ENCODE measurements around the gene CPLANE1.

Gene CPLANE1

GRCh38 chr5:37060030-37060429 lies 189.1 kb downstream of the CPLANE1 start:
- H3K4me3 ChIP-seq (ENCODE audit: low read depth, low read length) = no peak overlapping the region
- TF ChIP-seq CTCF (IDR thresholded peaks at IDR 0.05; ENCODE audit: low read depth, low read length) = no peak

GRCh38 chr5:37056762-37057161 lies 192.4 kb downstream of the CPLANE1 start:
- no peak overlapping the region for H3K4me3 ChIP-seq (ENCODE audit: low read depth, low read length)
- no peak for TF ChIP-seq CTCF (IDR thresholded peaks at IDR 0.05; ENCODE audit: low read depth, low read length)

Measured in WI38 (cell line).